HG03558 (cell line): ENCODE measurements around the gene GFRA4.
"Not testable (repeated sequence)": the region's sequence is repeated elsewhere in the genome, so short reads cannot be mapped to it uniquely, and the experiment has no call there.

Source experiments
- ATAC-seq: cut with Tn5 transposase; IDR thresholded peaks from one replicate; pipeline ENCODE4 v1.9.1; 2021; ENCODE audit warnings: moderate number of reproducible peaks; ENCODE audit not compliant: unreplicated experiment; ENCODE audit errors: extremely low read depth

The GFRA4 gene

DNA sequence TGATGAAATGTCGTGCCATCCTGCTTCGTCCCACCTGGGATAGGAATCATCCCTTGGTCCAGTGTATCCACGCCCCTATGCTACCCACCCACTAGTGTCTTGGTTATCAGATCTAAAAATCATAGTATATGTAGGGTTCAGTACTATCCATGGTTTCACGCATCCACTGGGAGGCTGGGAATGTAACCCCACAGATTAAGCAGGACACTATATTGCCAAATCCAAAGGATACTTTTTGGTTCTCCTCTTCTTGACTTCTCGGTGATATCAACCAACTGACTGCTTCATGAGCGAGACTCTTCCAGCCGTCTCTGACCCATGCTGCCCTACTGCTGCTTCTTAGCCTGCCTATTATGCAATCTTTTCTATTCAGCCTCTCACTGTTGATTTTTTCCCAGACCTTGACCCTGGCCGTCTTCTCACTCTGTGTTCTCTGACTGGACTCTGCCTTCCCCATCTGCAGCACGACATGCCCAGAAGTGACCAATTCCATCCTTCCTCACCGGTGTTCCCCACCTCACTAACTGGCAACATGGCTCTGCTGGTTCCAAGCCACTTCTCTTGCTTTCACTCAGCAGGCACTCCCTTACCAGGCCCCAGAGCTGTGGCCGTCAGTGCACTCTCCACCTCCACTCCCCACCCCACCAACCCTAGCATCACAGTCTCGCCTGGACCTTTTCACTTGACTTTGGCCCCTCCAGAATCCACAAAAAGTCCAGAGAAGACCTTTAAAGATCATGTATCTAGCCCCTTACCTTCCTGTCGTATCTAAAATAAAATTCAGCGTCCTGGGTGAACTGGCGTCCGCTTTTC lies 34.5 kb downstream of the GFRA4 start:
- no peak for ATAC-seq

DNA sequence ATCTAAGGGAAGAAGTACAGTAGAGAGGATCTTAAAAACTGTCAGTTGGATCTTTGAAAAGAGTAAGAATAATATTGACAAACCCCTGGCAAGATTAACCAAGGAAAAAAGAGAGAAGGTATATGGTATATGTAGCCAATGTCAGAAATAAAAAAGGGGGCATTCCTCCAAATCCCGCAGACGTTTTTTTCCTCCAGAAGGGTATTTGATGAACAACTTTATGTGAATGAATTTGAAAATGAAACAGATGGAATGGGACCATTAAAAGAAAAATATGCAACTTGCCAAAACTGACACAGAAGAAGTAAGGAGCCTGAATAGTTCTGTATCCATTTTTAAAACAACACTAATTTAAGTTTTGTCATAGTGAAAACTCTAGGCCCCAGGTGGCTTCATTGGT lies 35.7 kb downstream of the GFRA4 start:
- no peak for ATAC-seq

DNA sequence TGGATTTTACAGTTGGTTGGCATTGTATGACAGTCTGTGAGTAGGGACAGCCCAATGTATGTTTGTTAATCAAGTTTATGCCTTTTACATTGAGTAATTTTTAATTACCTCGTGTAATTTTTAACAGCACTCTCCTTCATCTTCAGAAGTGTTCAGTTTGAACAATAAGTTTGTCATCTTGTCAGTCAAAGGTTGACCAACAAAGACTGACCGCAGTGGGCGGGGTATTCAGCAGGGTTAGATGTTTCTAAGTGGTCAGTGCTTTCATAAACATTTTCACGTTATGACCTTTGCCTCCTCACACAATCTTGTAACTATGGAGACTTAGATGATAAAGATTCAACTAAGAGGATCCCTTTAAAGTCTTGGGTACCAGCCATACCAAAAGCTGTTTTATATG lies 40.8 kb downstream of the GFRA4 start:
- ATAC-seq: no peak

DNA sequence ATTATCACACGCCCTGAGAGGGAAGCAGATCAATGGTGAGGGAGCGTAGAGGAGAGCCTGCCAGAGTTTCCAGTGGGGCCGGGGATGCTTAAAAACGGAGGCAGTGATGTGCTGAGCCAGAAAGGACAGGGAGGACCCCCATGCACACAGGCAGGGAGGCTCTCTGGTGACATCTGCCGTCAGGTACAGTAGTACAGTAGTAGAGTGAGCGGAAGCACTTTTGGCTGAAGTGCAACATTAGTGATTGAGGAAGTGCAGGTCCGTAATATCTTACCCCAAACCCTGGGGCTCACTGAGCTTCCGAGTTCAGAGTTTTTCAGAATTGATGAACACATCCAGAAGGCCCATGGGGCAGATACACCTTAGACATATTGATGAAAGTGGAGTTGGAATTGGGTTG lies 42.1 kb downstream of the GFRA4 start:
- ATAC-seq: no peak

DNA sequence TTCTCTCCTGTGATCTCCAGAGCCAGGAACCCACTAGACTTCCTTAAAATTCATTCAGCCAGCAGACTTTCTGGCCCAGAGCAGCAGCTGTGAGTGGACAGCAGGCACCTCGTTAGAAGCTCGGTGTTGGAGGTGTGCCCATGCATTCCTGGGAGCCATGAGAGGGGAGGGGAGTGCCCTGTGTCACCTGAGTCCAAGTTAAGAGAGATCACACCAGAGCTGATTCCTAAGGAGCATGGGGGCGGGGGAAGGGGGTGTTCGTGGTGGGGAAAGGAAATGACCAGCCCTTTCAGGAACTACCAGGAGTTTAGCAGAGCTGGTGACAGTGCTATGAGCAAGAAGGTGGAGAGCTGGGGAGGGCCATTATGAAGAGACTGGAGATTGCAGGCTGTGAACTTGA lies 46.9 kb downstream of the GFRA4 start:
- ATAC-seq: no peak

DNA sequence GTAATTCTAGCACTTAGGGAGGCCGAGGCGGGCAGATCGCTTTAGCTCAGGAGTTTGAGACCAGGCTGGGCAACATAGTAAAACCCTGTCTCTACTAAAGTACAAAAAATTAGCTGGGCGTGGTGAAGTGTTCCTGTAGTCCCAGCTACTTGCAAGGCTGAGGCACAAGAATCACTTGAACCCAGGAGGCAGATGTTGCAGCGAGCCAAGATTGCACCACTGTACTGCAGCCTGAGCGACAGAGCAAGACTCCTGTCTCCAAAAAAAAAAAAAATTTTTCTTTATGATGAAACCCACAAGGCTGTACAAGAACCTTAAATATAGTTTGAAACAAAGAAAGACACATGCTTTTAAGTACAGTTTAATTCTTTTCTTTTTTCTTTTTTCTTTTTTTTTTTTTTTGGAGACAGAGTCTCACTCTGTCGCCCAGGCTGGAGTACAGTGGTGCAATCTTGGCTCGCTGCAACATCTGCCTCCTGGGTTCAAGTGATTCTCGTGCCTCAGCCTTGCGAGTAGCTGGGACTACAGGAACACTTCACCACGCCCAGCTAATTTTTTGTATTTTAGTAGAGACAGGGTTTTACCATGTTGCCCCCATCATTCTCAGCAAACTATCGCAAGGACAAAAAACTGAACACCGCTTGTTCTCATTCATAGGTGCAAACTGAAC lies 47.9 kb downstream of the GFRA4 start:
- not testable (repeated sequence) for ATAC-seq

DNA sequence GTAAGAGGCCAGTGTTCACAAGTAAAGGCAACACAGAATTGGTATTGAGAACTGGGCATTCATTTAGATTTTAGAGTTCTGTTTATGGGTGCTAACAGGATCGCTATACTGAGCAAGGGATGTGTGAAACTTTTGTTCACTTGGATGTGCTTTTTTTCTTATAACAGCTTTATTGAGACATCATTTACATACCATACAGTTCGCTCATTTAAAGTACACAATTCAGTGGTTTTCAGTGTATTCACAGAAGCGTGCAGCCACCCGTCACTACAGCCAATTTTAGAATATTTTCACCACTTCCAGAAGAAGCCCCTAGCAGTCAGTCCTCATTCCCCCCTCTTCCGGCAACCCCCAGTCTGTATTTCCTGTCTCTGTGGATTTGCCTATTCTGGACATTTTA lies 48.7 kb downstream of the GFRA4 start:
- no peak for ATAC-seq

DNA sequence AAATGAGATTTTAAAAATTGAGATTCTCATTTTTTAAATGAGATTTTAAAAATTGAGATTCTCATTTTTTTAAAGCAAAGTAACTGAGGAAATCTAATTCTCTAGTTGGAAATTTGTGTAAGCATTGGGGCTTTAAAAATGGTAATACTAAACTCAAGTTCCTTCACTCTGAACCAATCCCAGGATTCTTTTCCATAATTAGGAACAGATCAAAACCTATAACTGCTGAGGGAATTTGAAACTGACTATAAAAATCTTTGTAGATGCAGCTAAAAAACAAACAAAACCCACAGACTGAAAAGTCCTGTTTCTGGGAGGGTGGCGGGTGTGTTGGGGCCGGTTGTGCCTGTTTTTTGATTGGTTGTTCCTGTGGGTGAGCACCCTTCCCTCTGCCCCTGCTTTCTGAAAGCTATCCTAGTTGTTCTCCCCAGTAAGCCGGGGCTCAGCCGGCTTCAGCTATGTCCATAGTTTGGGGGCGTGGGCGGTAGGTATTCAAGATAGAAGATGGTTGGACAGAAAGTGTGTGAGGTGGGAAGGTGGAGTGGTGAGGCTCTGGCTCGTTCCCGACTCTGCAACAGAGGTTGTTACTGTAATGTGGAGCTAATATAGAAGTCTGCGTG lies 49.3 kb downstream of the GFRA4 start:
- ATAC-seq: no peak

DNA sequence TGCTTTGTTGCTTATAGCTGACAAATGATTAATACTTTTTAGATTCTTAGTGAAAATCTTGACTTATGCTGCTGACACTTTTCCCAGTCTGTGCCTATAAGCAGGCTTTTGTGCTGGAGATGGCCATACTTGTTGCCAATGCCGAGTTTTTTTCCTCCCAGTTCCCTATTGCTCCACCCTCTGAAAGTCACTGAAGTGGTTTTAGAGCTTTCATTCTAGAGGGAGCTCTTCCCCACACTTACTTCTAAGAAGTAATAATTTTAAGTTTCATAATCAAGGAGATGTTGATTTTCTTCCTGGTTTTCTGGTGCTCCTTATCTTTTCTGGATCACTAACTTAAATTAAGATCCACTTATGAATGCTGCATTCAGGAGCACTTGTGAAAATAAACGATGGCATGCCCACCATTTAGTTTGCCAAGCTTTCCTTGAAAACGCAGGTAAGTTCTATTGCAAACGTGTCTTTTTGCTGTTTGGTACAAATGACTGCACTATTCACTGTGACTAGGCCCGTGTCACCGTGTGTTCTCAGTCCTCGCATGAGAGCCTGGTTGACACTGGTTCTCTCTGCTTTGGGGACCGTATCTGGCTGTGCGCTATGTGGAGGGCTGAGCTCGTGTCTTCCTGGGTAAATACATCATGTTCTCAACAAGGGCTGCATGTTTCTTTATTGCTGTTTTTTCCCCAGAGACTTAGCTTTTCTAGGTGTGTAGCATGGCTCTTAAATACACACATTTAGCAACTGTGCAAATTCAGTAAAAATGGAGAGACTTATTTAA lies 50.2 kb downstream of the GFRA4 start:
- ATAC-seq: no peak

DNA sequence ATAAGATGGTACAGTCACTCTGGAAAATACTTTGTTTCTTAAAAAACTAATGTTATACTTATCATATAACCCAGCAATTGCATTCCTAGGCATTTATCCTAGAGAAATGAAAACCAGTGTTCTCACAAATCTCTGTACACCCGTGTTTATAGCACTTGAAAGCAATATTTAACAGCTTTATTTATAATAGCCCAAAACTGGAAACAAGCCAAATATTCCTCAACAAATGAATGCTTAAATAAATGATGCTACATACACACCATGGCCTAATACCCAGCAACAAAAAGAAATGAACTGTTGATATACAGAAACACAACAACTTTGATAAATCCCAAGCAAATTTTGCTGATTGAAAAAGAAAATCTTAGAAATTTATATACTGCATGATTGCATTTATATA lies 51.3 kb downstream of the GFRA4 start:
- no peak for ATAC-seq
